GM21381 (cell line): ENCODE data around the gene GNB4.

Experiments
- ATAC-seq: cut with Tn5 transposase; IDR thresholded peaks from one replicate; pipeline ENCODE4 v1.9.1; 2021; ENCODE audit warnings: mild to moderate bottlenecking, moderate library complexity; ENCODE audit not compliant: unreplicated experiment

GNB4 gene

DNA sequence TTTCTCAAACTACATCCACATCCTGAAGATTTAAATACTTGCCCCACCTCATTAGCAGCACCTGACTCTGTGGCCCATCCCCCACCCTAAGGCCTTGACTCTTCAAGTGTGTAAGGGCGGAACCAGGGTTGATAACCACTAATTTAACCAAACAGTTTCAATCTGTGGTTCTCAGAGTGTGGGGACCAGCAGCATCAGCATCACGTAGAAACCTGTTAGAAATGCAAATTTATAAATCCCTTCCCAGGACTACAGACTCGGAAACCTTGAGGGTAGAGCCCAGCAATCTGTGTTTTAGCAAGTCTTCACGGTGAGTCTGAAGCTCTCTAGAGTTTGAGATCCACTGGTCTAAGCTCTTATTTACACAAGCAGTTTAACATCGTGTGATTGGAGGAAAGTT lies 12.4 kb downstream of the GNB4 start:
- peak; percentile 91 for ATAC-seq

DNA sequence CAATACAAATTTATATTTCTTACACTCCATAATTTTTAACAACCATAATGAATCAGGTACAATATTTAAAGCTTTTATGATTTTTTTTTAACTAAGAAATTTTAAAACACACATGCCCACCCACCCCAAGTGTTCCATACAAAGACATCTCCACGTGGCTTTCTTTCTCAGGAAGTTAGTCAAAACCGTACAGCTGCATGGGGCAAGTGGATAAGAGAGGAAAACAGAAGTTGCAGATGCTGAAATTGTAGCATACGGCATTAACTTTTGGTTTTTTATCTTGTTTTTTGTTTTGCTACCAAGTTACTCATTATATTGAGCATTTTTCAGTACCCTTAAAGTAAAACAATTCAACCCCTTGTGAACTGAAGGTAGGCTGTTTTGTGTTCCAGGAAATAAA lies 14.8 kb downstream of the GNB4 start:
- no peak for ATAC-seq

DNA sequence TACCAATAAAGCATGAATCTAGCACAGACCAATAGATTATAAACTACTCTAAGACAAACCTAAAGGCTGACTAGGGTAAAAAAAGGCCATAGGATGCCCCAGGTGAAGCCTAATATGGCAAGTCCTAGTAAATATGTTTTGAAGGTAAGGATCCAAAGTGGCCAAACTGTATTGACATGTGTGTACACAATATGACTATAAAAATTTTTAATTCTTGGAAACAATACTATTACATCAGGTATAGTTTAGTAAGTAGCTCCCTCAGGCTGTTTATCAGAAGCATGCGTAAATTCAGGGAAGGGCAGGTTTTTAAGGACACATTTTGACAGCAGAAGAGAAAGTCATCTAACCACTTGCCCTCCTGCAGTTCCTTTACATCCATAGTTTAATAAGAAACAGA lies 18.8 kb downstream of the GNB4 start:
- no peak for ATAC-seq

DNA sequence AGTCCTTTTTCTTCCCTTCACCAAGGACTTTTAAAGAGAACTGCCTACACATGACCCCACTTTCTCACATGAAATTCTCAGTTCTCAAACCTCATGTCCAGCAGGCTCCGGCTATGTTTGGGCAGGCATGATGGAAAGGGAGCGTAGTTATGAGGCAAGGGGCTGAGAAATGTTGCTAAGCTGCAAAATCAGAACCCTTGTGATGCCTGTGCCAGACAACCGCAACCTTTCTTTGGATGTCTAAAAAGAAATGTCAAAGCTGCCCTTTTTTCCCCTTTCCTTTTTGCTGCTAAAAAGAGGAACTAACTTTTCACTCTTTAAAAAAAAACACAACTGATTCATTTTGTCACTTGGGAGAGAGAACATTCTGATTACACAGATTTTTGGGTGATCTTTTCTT lies 19.2 kb downstream of the GNB4 start:
- peak; percentile 56 for ATAC-seq

DNA sequence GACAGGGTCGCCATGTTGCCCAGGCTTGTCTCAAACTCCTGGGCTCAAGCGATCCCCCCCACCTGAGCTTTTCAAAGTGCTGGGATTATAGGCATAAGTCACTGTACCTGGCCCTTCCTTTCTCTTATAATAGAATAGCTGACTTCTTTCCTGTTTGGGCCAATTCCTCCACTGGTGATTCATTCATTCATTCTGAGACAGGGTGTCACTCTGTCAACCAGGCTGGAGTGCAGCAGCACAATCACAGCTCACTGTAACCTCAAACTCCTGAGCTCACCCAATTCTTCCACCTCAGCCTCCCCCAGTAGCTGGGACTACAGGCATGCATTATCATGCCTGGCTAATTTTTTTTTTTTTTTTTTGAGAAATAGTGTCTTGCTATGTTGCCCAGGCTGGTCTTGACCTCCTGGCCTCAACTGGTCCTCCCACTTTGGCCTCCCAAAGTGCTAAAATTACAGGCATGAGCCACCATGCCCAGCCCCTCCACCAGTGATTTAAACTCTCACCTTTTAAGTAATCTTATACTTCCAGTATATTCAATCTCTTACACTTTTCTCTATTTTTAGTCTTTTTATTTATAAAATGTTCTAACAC lies 20.9 kb downstream of the GNB4 start:
- no peak for ATAC-seq

DNA sequence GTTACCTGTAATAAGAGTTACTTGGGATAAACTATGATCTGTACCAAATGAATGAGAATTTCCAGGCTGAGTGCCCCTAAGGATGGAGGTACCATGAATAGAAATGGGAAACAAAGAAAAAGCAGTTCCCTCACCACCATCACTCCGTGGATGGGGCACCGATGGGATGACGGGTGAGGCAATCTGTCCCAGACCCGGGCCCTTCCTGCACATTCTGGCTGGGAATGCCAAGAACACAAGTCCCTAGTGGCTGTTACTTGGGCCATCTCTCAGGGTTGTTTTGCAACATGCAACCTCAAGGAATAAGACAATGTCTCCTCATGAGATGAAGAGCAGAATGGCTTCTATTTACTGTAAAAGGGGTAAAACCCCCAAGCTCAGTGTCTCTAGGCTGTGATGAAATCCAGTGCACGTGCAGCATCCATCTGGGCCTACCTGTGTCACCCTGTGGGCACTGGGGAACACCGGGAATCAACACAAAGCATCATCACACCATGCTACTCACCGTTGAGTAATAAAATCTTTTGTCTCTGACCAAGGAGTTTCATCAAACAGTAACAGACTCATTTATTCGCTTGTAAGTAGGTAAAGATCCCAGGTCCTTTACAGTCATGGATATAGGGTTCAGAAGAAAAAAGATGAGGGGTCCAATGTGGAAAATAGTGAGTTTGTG lies 22.3 kb downstream of the GNB4 start:
- ATAC-seq: no peak

DNA sequence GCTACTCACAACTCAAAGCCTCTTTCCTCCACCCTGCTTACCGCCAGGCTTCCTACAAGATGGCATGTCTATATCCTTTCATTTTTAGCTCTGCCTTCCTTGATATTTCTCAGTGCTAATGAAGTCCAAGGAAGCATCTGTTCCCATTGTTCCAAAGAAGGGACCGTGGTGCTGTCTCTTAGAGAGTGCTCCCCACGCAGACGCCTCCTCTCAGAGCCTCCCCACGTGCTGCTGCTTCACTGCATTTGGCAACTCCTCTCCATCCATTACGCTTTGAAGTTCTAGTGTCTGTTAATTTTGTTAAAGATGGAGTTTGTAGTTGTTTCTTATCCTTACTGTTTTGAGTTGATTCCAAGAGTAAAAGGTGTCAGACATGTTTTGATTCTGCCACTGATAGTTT lies 26.2 kb downstream of the GNB4 start:
- no peak for ATAC-seq

DNA sequence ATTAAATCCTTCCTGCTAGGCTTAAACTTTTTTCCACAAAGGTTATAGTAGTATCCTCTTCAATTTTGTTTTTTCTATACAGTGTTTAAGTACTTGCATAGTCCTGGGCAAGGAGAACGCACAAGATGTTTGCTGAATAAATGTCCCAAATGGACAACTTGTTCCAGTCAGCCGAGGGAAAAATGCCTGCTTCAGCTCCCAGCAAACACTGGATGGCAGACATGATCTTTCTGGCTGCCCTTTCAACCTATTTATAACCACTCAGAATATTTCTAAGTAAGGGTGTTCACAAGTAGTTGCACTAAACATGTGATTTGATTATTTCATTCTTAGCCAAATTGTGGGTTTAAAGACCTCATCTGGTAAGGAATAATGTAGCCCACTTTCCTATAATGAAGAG lies 29.8 kb downstream of the GNB4 start:
- no peak for ATAC-seq

DNA sequence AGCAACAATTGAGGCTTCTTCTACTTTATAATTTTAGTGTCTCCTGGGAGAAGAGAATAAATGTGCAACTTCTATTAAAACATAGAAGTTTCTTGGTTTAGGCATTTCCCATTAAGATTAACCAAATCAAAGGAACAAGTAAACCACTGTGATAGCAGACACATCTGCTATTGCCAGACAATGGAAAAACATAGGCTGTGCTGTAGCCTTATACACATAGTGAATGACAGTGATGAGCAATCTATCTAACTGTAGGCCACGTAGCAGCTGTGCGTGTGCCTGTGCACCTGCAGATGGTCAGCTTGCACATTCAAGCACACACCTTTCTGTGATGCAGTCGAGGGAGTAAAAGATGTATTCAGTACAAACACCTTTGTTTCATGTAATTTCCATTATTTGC lies 32.7 kb downstream of the GNB4 start:
- no peak for ATAC-seq

DNA sequence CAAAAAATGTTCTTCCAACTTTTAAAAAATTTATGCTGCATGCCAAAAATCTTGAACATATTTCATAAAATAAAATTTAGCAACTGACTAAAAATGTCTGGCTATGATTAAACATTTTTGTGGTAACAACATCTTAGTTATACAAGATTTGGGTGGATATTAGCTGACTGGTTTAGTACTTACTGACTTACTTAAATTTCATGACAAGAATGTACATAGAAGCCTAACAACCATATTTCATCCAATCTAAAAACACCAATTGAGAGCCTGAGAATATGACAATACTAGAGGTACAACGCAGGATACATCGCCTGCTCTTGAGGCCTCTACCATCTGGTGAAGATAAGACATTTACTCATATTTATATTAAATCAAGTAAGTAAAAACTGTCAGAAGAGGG lies 34.6 kb downstream of the GNB4 start:
- no peak for ATAC-seq

DNA sequence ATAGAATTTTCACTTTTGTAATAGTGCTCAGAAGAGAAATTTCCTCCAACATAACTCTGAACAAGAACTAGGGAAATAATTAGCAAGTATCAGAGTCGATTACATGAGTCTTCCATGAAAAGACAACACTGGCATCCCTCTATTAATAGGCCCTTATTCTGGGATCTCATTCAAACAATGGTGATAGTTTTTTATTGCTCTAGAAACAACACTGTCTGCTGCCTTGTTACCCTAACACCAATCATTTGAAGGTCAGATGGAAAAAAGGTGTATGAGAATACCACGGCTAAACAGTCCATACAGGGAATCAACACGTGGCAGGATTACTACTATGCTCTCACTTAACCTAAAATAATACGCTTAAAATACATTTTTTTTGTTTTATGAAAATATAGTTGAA lies 35.9 kb downstream of the GNB4 start:
- no peak for ATAC-seq

DNA sequence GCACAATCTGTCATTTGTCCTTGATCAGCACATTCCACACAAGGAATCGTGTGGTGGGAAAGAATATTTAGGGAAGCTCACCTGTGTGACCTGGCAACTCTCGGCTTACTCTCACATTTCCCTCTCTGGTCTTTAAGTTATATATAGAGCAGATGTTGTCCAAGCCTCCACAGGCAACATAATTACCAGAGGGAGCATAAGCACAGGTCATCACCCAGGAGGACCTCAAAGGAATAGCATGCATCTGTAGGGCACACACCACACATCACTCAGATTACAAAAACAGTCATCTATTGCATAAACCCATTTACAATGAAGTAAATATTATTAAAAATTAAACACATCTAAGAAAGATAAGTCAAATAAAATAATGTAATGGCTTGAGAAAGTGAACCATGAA lies 36.5 kb downstream of the GNB4 start:
- no peak for ATAC-seq

DNA sequence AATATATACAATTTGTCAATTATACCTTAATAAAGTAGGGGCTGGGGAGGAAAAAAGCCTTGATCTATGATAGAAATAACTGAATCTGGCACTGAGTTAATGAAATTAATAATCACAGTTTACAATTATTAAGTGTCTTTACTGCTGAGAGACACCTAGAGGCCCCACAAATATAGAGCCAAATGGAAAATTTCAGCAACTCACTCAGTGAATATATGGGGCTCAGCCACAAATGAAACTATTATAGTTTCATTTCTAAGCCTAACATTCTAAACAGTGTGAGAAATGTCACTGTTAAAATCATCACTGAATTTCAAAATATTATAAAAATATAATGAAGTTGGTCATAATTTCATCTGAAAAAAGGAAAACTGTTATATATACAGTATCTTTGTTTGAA lies 40.3 kb downstream of the GNB4 start:
- no peak for ATAC-seq

DNA sequence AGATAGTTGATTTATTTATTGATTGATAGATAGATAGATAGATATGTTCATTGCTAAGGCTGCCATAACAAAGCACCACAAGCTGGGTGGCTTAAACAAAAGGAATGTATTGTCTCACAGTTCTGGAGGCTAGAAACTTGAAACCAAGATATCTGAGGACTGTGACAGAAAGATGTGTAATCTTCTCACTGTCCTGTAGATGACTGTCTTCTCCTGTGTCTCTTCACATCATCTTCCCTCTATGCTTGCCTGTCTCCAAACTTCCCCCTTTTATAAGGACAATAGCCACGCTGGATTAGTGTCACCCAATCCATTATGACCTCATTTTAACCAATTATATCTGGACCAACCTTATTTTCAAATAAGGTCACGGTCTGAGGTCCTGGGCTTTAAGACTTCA lies 40.9 kb downstream of the GNB4 start:
- ATAC-seq: no peak

DNA sequence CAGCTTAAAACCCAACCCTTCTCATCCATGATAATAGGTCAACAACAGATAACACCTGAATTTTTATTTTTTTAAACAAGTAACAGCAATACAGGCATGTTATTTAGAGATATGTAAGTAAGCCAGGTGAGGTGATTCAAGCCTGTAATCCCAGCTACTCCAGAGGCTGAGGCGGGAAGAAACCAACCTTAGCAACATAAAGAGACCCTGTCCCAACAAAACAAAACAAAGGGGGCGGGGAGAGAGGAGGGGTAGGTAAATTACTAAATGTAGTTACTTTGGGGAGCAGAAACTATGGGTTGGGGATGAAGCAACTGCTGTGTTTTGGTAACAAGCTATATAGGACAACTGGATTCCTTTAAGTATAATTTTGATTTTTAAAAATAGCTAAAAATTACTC lies 47.0 kb downstream of the GNB4 start:
- no peak for ATAC-seq

DNA sequence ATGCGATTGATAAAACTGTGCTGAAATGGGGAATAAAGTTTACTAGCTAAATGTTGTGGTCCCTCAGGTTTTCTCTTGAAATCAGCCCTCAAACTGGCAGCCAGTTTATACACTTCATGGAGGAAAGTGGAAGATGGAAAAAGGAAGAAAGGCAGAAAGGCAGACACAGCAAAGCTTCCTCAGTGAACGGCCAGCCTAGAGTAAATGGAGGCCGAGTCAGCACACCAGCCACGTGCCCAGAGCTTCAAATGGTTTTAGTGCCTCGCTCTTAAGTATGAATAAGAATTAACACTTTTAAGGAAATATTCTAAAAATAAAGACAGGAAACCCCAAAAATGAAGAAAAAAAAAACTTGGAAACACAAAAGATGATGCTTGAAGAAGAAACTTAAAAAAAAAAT lies 48.3 kb downstream of the GNB4 start:
- no peak for ATAC-seq

DNA sequence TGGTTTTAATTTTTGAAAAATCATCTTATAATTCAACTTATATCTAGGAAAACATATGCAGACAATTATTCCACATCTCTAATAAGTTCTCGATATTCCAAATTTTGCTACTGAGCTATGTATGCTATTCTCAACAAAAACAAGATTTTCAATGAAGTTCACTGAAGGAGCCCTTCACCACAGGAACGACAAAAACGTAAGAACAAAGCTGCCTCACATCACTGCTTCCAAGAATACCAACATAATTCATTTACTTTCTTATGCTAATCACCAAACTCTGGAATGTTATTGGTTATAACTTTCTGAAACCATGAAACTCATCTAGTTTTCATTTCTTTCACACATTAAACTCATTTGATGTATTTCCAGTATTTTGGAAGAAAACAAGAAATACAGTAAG lies 49.7 kb downstream of the GNB4 start:
- no peak for ATAC-seq

DNA sequence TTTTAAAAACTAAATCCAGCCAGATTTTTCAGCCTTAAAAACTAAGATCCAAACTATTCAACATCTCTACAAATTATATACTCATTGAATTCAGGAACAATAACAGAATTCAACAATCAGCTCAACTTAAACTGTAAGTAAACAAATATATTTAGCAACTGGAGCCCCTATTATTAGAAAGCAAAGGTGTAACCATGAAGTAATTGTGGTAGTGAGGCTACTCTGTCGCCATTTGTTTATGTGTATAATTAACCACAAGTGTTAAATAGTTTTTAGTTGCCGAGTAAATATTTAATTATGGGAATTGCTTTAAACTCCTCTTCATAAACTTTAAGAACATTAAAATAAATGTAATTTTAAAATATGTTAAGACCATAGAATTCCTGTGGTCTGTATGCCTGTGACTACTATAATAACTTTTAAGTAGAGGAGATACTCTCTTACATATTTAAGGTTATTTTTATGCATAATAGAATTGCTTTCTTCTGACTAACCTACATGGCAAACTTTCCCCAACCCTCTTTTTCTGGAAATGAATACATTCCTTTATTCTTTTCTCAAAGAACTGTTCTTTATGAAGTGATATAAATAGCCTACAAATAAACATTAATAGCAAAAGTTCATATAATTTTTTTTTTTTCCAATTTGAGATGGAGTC lies 52.6 kb downstream of the GNB4 start:
- no peak for ATAC-seq

DNA sequence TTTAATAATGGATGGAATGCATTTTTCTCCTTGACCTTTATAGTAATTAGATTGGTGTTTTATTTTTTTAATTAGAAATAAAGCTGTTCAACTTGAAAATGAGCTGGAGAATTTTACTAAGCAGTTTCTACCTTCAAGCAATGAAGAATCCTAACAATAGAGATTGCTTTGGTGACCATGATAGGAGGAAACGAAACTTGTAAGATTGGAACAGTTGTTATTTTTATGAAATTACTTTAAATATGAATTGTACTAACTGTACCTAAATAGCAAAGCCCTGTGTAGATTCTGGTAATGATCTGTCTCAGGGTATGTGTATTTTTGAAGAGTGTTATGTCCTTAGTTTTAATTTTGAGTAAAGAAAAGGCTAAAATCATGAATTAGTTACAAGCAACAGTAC lies 59.4 kb downstream of the GNB4 start:
- no peak for ATAC-seq

DNA sequence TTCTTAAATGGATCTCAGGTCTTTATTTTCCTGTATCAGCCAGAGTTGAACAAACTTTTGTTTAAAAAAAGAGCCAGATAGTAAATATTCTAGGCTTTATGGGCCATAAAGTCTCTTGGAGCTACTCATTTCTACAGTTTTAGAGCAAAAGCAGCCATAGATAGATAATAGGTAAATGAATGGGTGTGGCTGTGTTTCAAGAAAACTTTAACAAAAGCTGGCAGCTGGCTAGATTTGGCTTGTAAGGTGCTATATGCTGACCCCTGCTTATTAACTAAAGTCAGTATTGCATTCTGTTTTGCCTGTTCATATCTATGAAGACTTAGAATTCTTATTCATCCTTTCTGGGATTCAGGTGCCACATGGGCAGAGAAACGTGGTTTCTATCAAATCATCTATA lies 74.8 kb downstream of the GNB4 start:
- no peak for ATAC-seq

DNA sequence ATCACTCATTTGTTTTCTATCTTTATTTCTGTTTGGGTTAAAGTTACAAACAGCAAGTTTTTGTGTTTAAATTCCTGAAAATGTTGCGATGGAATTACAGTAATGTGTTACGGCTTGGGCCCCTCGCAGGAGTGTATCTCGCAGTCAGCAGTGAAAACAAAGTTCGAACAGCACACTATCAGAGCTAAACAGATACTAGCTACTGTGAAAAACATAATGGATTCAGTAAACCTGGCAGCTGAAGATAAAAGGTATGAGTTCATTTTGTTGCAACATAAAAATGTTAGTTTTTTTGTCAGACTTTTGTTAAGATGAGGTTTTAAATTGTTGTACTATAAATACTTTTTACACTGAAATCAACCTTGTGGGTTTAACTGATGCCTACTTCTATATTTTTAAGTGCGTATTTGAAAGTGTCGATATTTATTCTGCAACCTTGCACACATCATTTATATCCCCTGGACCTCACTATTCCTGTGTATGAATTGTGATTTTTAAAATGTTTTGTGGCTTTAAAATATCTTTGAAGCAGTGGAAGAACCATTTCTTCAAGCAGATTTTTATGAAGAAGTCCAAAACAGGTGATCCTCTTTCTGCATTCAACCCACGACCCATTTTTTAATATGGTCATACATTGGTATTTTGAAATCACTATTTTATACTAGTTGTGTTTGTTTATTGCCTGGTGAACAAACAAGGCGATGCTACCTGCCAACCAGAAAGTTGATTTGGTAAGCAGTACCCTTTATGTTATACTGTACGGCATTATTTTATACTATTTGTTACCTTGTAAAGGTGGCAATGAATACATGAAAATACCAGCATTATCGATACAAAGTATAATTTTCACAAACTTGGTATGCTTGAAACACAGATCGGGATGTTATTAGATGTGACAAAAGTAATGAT lies 75.9 kb downstream of the GNB4 start:
- ATAC-seq: no peak

DNA sequence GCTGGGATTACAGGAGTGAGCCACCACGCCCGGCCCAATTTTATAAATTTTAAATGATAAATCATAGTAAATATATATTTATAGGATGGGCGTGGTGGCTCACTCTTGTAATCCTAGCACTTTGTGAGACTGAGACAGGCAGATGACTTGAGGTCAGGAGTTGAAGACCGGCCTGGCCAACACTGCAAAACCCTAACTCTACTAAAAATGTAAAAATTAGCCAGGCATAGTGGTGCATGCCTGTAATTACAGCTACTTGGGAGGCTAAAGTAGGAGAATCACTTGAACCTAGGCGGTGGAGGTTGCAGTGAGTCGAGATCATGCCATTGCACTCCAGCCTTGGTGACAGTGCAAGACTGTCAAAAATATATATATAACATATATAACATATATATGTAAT lies 77.3 kb downstream of the GNB4 start:
- no peak for ATAC-seq
